ENCODE measurements around the gene FBXL4.

Gene FBXL4

GRCh38 chr6:98846021-98846380, 101.7 kb downstream of the FBXL4 start (continued):
- TF ChIP-seq PPARA (CRISPR knock-in tag; IDR thresholded peaks at IDR 0.05; ENCODE audit: borderline replicate concordance) (no peak), ISL1 (CRISPR knock-in tag; IDR thresholded peaks at IDR 0.05) (no peak), TOX (CRISPR knock-in tag; IDR thresholded peaks at IDR 0.05; ENCODE audit: borderline replicate concordance) (no peak), TCF4 (CRISPR knock-in tag; IDR thresholded peaks at IDR 0.05; ENCODE audit: borderline replicate concordance) (no peak), OSR1 (CRISPR knock-in tag; IDR thresholded peaks at IDR 0.05) (no peak), ARNTL (CRISPR knock-in tag; IDR thresholded peaks at IDR 0.05; ENCODE audit: borderline replicate concordance, low read depth) (no peak), PATZ1 (CRISPR knock-in tag; IDR thresholded peaks at IDR 0.05; ENCODE audit: borderline replicate concordance) (no peak), ZC3H10 (CRISPR knock-in tag; IDR thresholded peaks at IDR 0.05) (no peak)

- ATAC-seq, result peak; percentile 93
- TF ChIP-seq CSDC2 (CRISPR knock-in tag; IDR thresholded peaks at IDR 0.05) (no peak), TOX (CRISPR knock-in tag; IDR thresholded peaks at IDR 0.05; ENCODE audit: borderline replicate concordance) (no peak), ESRRG (CRISPR knock-in tag; IDR thresholded peaks at IDR 0.05) (no peak), CREB5 (CRISPR knock-in tag; IDR thresholded peaks at IDR 0.05; ENCODE audit: low read depth) (no peak), GLIS3 (CRISPR knock-in tag; IDR thresholded peaks at IDR 0.05) (no peak), TCF4 (CRISPR knock-in tag; IDR thresholded peaks at IDR 0.05; ENCODE audit: borderline replicate concordance) (peak; percentile 49; the same call in 1 of the 2 replicates), ZNF70 (CRISPR knock-in tag; IDR thresholded peaks at IDR 0.05) (no peak)
Observed at GRCh38 chr6:98845211-98846020, 102.3 kb downstream of the FBXL4 start.

- ATAC-seq, result peak; percentile 64
- TF ChIP-seq TOX (CRISPR knock-in tag; IDR thresholded peaks at IDR 0.05; ENCODE audit: borderline replicate concordance) (no peak), GLIS3 (CRISPR knock-in tag; IDR thresholded peaks at IDR 0.05) (no peak), ZC3H10 (CRISPR knock-in tag; IDR thresholded peaks at IDR 0.05) (no peak), ZNF8 (CRISPR knock-in tag; IDR thresholded peaks at IDR 0.05) (no peak), BACH2 (CRISPR knock-in tag; IDR thresholded peaks at IDR 0.05; ENCODE audit: borderline replicate concordance) (no peak), CSDC2 (CRISPR knock-in tag; IDR thresholded peaks at IDR 0.05) (no peak), ARNTL (CRISPR knock-in tag; IDR thresholded peaks at IDR 0.05; ENCODE audit: borderline replicate concordance, low read depth) (no peak), TSHZ2 (CRISPR knock-in tag; IDR thresholded peaks at IDR 0.05) (no peak), PATZ1 (CRISPR knock-in tag; IDR thresholded peaks at IDR 0.05; ENCODE audit: borderline replicate concordance) (no peak), ZNF70 (CRISPR knock-in tag; IDR thresholded peaks at IDR 0.05) (no peak), ISL1 (CRISPR knock-in tag; IDR thresholded peaks at IDR 0.05) (no peak), ESRRG (CRISPR knock-in tag; IDR thresholded peaks at IDR 0.05) (no peak), OSR1 (CRISPR knock-in tag; IDR thresholded peaks at IDR 0.05) (no peak), ZNF565 (CRISPR knock-in tag; conservative IDR thresholded peaks at IDR 0.05; ENCODE audit: low read depth) (no peak)
Observed at GRCh38 chr6:98844244-98845210, 103.2 kb downstream of the FBXL4 start.
